ENCODE results near the gene MBD2. TPM values are rescaled to one million over a fixed set of nuclear protein-coding genes. Genes with fewer than 3 reads are reported as not detected.
"Not testable (repeated sequence)": the region's sequence is repeated elsewhere in the genome, so short reads cannot be mapped to it uniquely, and the experiment has no call there.

The MBD2 gene
- total RNA-seq, 1 donor from 2014 or later: 102 TPM

- Histone ChIP-seq H3K9me3 (no peaks in the 10 kb centered on the region), H3K27me3 (ENCODE audit: low read depth) (no peaks in the 10 kb centered on the region), H3K4me3 (no peak overlapping the region), H3K36me3 (no peaks in the 10 kb centered on the region), H3K4me1 (peaks cover 18% of the 10 kb centered on the region), H3K27ac (no peak overlapping the region)
- intact Hi-C loops (cut with DNase I): no loop called here
- no peak for TF ChIP-seq CTCF (IDR thresholded peaks at IDR 0.05)
- ATAC-seq (no peak), DNase-seq (no peak)
Observed at GRCh38 chr18:54215069-54215468, 9.4 kb downstream of the MBD2 start.

- intact Hi-C loops (cut with DNase I): no loop called here
- no peak overlapping the region for H3K27ac ChIP-seq
- H3K4me3 ChIP-seq: no peak overlapping the region
- H3K27me3 ChIP-seq (ENCODE audit: low read depth): no peaks in the 10 kb centered on the region
- peaks cover 33% of the 10 kb centered on the region for H3K4me1 ChIP-seq
- no peaks in the 10 kb centered on the region for H3K36me3 ChIP-seq
- ATAC-seq: no peak
- no peaks in the 10 kb centered on the region for H3K9me3 ChIP-seq
- DNase-seq: no peak
- TF ChIP-seq CTCF (IDR thresholded peaks at IDR 0.05): no peak
Observed at GRCh38 chr18:54210463-54210862, 14.0 kb downstream of the MBD2 start.

GRCh38 chr18:54209471-54210180 lies 14.8 kb downstream of the MBD2 start:
- TF ChIP-seq CTCF (IDR thresholded peaks at IDR 0.05): no peak
- ATAC-seq (peak in 1 of 2 donors; percentile 13), DNase-seq (no peak)
- no peaks in the 10 kb centered on the region for H3K27me3 ChIP-seq (ENCODE audit: low read depth)
- no peak overlapping the region for H3K27ac ChIP-seq
- H3K9me3 ChIP-seq: no peaks in the 10 kb centered on the region
- H3K4me1 ChIP-seq: peaks cover 41% of the 10 kb centered on the region
- H3K36me3 ChIP-seq: peaks cover 3% of the 10 kb centered on the region
- H3K4me3 ChIP-seq: no peak overlapping the region
- intact Hi-C loops (cut with DNase I): no loop called here

GRCh38 chr18:54206447-54206846 lies 18.0 kb downstream of the MBD2 start:
- peak in 1 of 2 donors; percentile 30 for ATAC-seq
- intact Hi-C loops (cut with DNase I): no loop called here
- no peak for DNase-seq
- TF ChIP-seq CTCF (IDR thresholded peaks at IDR 0.05): no peak
- Histone ChIP-seq H3K27me3 (ENCODE audit: low read depth) (no peaks in the 10 kb centered on the region), H3K36me3 (peaks cover 34% of the 10 kb centered on the region), H3K4me1 (peaks cover 41% of the 10 kb centered on the region), H3K4me3 (no peak overlapping the region), H3K27ac (no peak overlapping the region), H3K9me3 (no peaks in the 10 kb centered on the region)

- no peaks in the 10 kb centered on the region for H3K27me3 ChIP-seq (ENCODE audit: low read depth)
- peaks cover 41% of the 10 kb centered on the region for H3K4me1 ChIP-seq
- ATAC-seq (peak in 1 of 2 donors; percentile 74), DNase-seq (no peak)
- H3K4me3 ChIP-seq: no peak overlapping the region
- H3K9me3 ChIP-seq: no peaks in the 10 kb centered on the region
- no peak for TF ChIP-seq CTCF (IDR thresholded peaks at IDR 0.05)
- peaks cover 39% of the 10 kb centered on the region for H3K36me3 ChIP-seq
- intact Hi-C loops (cut with DNase I): no loop called here
- H3K27ac ChIP-seq: no peak overlapping the region
Observed at GRCh38 chr18:54205959-54206358, 18.5 kb downstream of the MBD2 start.

- H3K27me3 ChIP-seq (ENCODE audit: low read depth); DNase-seq; H3K9me3 ChIP-seq; intact Hi-C loops (cut with DNase I); H3K4me3 ChIP-seq; H3K27ac ChIP-seq: not testable (repeated sequence)
- Histone ChIP-seq H3K36me3 (peaks cover 40% of the 10 kb centered on the region), H3K4me1 (peaks cover 41% of the 10 kb centered on the region)
- peak; percentile 25 to 50 for ATAC-seq
Observed at GRCh38 chr18:54205448-54205847, 19.0 kb downstream of the MBD2 start.

Data from lower lobe of right lung (tissue), 2 donors.